Measurements from ENCODE around the gene AUNIP. TPM values are rescaled to one million over a fixed set of nuclear protein-coding genes. Genes with fewer than 3 reads are reported as not detected.

Gene AUNIP
- total and polyA plus RNA-seq, 2 experiments from 2014 or later, result 20.9 to 21.9 TPM

DNA sequence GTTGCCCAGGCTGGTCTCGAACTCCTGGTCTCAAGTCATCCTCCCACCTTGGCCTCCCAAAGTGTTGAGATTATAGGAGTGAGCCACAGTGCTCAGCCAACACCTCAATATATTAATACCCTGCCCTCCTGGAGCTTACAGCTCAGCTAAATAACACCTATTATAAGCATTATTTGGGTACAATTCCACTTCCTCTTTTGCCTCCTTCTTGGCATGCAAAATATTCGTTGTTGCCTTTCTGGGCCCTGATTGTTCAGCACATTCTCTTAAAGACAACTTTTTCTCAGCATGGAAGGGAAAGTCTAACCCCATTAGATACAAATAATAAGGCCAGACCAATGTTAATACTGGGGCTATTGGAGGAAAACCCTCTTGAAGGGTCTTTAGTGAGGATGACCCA is 13.5 kb upstream of the AUNIP start:
- Histone ChIP-seq H2AFZ (no peak overlapping the region), H4K20me1 (replicated peaks; ENCODE audit: insufficient read depth) (no peaks in the 10 kb centered on the region), H3K27ac (ENCODE audit: low read depth) (no peak overlapping the region), H3K36me3 (ENCODE audit: insufficient read depth) (no peaks in the 10 kb centered on the region), H3K79me2 (replicated peaks; ENCODE audit: insufficient read depth) (no peaks in the 10 kb centered on the region), H3K4me2 (no peak overlapping the region), H3F3A (replicated peaks; ENCODE audit: low read depth) (0 out of 2 replicates have a peak, but pooled peaks cover 3% of the 10 kb centered on the region), H3K4me1 (ENCODE audit: insufficient read depth) (peaks cover 24% of the 10 kb centered on the region), H3K27me3 (ENCODE audit: insufficient read depth) (peaks cover 16% of the 10 kb centered on the region), H3K4me3 (no peak overlapping the region), H3K9me2 (ENCODE audit: insufficient read depth) (no peaks in the 10 kb centered on the region)
- H3K36me3 Mint-ChIP-seq (ENCODE audit: low read depth), result no peaks in the 10 kb centered on the region
- TF ChIP-seq CTCF (conservative IDR thresholded peaks at IDR 0.05; ENCODE audit: low read depth in 2 of 2) (no peak), EZH2phosphoT487 (IDR thresholded peaks at IDR 0.05; ENCODE audit: unreplicated experiment) (no peak), EZH2 (IDR thresholded peaks at IDR 0.05; ENCODE audit: low read depth, unreplicated experiment) (no peak), NANOG (IDR thresholded peaks at IDR 0.05; ENCODE audit: borderline replicate concordance) (no peak), REST (IDR thresholded peaks at IDR 0.05; ENCODE audit: unreplicated experiment) (no peak), ZNF114 (CRISPR knock-in tag; IDR thresholded peaks at IDR 0.05) (no peak), ETS1 (IDR thresholded peaks at IDR 0.05) (no peak), JUNB (IDR thresholded peaks at IDR 0.05; ENCODE audit: unreplicated experiment) (no peak), STAT1 (IDR thresholded peaks at IDR 0.05; ENCODE audit: unreplicated experiment) (no peak), ZNF331 (CRISPR knock-in tag; IDR thresholded peaks at IDR 0.05; ENCODE audit: low read depth) (no peak), CREB1 (CRISPR knock-in tag; IDR thresholded peaks at IDR 0.05; ENCODE audit: low read depth) (no peak), POLR2AphosphoS5 (IDR thresholded peaks at IDR 0.05; ENCODE audit: low read depth) (no peak)
- TF ChIP-seq, protein P1, sequence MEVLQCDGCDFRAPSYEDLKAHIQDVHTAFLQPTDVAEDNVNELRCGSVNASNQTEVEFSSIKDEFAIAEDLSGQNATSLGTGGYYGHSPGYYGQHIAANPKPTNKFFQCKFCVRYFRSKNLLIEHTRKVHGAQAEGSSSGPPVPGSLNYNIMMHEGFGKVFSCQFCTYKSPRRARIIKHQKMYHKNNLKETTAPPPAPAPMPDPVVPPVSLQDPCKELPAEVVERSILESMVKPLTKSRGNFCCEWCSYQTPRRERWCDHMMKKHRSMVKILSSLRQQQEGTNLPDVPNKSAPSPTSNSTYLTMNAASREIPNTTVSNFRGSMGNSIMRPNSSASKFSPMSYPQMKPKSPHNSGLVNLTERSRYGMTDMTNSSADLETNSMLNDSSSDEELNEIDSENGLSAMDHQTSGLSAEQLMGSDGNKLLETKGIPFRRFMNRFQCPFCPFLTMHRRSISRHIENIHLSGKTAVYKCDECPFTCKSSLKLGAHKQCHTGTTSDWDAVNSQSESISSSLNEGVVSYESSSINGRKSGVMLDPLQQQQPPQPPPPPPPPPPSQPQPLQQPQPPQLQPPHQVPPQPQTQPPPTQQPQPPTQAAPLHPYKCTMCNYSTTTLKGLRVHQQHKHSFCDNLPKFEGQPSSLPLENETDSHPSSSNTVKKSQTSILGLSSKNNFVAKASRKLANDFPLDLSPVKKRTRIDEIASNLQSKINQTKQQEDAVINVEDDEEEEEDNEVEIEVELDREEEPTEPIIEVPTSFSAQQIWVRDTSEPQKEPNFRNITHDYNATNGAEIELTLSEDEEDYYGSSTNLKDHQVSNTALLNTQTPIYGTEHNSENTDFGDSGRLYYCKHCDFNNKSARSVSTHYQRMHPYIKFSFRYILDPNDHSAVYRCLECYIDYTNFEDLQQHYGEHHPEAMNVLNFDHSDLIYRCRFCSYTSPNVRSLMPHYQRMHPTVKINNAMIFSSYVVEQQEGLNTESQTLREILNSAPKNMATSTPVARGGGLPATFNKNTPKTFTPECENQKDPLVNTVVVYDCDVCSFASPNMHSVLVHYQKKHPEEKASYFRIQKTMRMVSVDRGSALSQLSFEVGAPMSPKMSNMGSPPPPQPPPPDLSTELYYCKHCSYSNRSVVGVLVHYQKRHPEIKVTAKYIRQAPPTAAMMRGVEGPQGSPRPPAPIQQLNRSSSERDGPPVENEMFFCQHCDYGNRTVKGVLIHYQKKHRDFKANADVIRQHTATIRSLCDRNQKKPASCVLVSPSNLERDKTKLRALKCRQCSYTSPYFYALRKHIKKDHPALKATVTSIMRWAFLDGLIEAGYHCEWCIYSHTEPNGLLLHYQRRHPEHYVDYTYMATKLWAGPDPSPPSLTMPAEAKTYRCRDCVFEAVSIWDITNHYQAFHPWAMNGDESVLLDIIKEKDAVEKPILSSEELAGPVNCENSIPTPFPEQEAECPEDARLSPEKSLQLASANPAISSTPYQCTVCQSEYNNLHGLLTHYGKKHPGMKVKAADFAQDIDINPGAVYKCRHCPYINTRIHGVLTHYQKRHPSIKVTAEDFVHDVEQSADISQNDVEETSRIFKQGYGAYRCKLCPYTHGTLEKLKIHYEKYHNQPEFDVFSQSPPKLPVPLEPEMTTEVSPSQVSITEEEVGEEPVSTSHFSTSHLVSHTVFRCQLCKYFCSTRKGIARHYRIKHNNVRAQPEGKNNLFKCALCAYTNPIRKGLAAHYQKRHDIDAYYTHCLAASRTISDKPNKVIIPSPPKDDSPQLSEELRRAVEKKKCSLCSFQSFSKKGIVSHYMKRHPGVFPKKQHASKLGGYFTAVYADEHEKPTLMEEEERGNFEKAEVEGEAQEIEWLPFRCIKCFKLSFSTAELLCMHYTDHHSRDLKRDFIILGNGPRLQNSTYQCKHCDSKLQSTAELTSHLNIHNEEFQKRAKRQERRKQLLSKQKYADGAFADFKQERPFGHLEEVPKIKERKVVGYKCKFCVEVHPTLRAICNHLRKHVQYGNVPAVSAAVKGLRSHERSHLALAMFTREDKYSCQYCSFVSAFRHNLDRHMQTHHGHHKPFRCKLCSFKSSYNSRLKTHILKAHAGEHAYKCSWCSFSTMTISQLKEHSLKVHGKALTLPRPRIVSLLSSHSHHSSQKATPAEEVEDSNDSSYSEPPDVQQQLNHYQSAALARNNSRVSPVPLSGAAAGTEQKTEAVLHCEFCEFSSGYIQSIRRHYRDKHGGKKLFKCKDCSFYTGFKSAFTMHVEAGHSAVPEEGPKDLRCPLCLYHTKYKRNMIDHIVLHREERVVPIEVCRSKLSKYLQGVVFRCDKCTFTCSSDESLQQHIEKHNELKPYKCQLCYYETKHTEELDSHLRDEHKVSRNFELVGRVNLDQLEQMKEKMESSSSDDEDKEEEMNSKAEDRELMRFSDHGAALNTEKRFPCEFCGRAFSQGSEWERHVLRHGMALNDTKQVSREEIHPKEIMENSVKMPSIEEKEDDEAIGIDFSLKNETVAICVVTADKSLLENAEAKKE (CRISPR knock-in tag; IDR thresholded peaks at IDR 0.05), result no peak
- peaks cover 26% of the 10 kb centered on the region for H3K4me1 Mint-ChIP-seq
- DNase-seq (ENCODE audit: low spot score) (no peak), ATAC-seq (no peak)
- H3K27ac Mint-ChIP-seq, result no peak overlapping the region
- no peak overlapping the region for H3K4me3 Mint-ChIP-seq
- H3K27me3 Mint-ChIP-seq (ENCODE audit: insufficient read depth, low read depth, poor library complexity), result peaks cover 5% of the 10 kb centered on the region
- no peaks in the 10 kb centered on the region; the same call in 2 of the 3 replicates for H3K9me3 Mint-ChIP-seq

Data from GM23338 (cell line).